Measurements from ENCODE around the gene PDE6B.

DNA sequence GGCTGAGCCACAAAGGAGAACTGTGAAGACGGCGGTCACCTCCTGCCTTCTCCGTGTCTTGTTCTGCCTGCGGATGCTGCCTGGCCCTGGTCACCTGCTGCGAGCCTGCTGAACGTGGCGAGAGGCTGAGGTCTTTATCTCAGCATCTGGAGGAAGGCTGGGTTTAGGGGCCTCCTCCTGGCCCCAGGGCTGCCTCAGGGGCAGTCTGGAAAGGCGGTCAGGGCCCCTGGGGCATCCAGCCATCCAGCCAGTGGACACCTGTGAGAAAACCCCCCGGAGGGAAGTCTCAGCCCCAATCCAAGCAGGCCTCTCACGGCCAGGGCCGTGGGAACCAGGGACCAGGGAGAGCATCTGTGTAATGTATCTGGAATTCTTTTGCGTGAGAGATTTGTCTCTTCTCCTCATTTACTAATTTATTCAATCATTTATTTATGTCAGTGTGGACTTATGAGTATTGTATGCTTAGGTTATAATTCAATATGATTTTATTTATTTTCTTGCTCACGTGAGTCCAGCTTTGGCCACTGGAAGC lies 11.3 kb downstream of the PDE6B start:
- TF ChIP-seq, protein P1, sequence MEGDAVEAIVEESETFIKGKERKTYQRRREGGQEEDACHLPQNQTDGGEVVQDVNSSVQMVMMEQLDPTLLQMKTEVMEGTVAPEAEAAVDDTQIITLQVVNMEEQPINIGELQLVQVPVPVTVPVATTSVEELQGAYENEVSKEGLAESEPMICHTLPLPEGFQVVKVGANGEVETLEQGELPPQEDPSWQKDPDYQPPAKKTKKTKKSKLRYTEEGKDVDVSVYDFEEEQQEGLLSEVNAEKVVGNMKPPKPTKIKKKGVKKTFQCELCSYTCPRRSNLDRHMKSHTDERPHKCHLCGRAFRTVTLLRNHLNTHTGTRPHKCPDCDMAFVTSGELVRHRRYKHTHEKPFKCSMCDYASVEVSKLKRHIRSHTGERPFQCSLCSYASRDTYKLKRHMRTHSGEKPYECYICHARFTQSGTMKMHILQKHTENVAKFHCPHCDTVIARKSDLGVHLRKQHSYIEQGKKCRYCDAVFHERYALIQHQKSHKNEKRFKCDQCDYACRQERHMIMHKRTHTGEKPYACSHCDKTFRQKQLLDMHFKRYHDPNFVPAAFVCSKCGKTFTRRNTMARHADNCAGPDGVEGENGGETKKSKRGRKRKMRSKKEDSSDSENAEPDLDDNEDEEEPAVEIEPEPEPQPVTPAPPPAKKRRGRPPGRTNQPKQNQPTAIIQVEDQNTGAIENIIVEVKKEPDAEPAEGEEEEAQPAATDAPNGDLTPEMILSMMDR (conservative IDR thresholded peaks at IDR 0.05; ENCODE audit: low read length) = no peak
- no peak for TF ChIP-seq EZH2phosphoT487 (IDR thresholded peaks at IDR 0.05; ENCODE audit: borderline replicate concordance, low read depth, low read length)
